Ovary (tissue), 3 donors: Measurements from ENCODE around the gene MT3.

Experiments used
- EP300 ChIP-seq: sonication (generic); formaldehyde crosslinking; IDR thresholded peaks from one replicate; pipeline ENCODE4 v1.6.1; 2017; ENCODE audit warnings: antibody characterized with exemption
- POLR2A ChIP-seq: fragments of 450-650 bp; IDR thresholded peaks from one replicate; pipeline ENCODE4 v1.6.1; 2017; ENCODE audit warnings: antibody characterized with exemption, mild to moderate bottlenecking, moderate library complexity
- TF ChIP-seq, protein P1 (sequence below), 3 donors: fragments of 450-650 bp in 2 of 3; fragments of 200-600 bp in 1 of 3; IDR thresholded peaks; one replicate each; pipeline versions ENCODE4 v1.5.1 to v1.8.0; 2016 to 2022; ENCODE audit warnings: antibody characterized with exemption in 3 of 3, mild to moderate bottlenecking in 1 of 3
- donor health status: DM: no; HTN: no; CAD: no.

DNA sequence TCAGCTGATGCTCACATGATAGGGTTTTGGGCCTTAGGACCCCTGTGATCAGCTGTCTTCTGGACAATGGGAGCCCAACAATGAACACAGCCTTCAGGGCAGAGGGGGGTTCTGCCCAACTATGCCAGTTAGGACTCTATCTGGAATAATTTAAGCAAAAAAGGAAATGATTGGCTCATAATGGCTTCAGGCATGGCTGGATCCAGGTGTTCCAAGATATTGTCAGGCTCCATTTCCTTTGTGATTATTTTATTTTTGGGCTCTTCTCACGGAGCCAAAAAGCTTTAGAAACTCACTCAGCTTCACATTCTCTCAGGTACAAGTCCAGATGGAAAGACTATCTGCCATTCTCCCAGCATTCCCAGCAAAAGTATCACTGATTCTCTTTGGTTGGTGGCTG is 16.1 kb downstream of the MT3 start:
- TF ChIP-seq, protein P1, sequence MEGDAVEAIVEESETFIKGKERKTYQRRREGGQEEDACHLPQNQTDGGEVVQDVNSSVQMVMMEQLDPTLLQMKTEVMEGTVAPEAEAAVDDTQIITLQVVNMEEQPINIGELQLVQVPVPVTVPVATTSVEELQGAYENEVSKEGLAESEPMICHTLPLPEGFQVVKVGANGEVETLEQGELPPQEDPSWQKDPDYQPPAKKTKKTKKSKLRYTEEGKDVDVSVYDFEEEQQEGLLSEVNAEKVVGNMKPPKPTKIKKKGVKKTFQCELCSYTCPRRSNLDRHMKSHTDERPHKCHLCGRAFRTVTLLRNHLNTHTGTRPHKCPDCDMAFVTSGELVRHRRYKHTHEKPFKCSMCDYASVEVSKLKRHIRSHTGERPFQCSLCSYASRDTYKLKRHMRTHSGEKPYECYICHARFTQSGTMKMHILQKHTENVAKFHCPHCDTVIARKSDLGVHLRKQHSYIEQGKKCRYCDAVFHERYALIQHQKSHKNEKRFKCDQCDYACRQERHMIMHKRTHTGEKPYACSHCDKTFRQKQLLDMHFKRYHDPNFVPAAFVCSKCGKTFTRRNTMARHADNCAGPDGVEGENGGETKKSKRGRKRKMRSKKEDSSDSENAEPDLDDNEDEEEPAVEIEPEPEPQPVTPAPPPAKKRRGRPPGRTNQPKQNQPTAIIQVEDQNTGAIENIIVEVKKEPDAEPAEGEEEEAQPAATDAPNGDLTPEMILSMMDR (IDR thresholded peaks at IDR 0.05): no peak
- TF ChIP-seq POLR2A (no peak), EP300 (no peak)
